Right forelimb (tissue), 1 donor: ENCODE data around the gene SLC5A10.

ENCODE experiments used
- DNase-seq: peaks from one replicate; pipeline ENCODE4 v3.0.0-alpha.2; 2018

The SLC5A10 gene

GRCh38 chr17:18987230-18987610 lies 35.3 kb downstream of the SLC5A10 start:
- no peak for DNase-seq

- no peak for DNase-seq
Measured at GRCh38 chr17:18987862-18988545, 36.0 kb downstream of the SLC5A10 start.

- DNase-seq = no peak
Measured at GRCh38 chr17:18988546-18989173, 36.7 kb downstream of the SLC5A10 start.

GRCh38 chr17:18990331-18990730 lies 38.4 kb downstream of the SLC5A10 start:
- no peak for DNase-seq

- DNase-seq = no peak
Measured at GRCh38 chr17:18991531-18992315, 39.8 kb downstream of the SLC5A10 start.

GRCh38 chr17:18992454-18993130 lies 40.6 kb downstream of the SLC5A10 start:
- no peak for DNase-seq

- DNase-seq = no peak
Measured at GRCh38 chr17:18993905-18994526, 42.1 kb downstream of the SLC5A10 start.

GRCh38 chr17:18994631-18995030 lies 42.7 kb downstream of the SLC5A10 start:
- no peak for DNase-seq

- DNase-seq = no peak
Measured at GRCh38 chr17:18995220-18995619, 43.3 kb downstream of the SLC5A10 start.

GRCh38 chr17:18996458-18996857 lies 44.5 kb downstream of the SLC5A10 start:
- DNase-seq = no peak

- no peak for DNase-seq
Measured at GRCh38 chr17:18997650-18998196, 45.8 kb downstream of the SLC5A10 start.

GRCh38 chr17:18999394-18999793 lies 47.4 kb downstream of the SLC5A10 start:
- no peak for DNase-seq

- no peak for DNase-seq
Measured at GRCh38 chr17:18999911-19000310, 47.9 kb downstream of the SLC5A10 start.

- no peak for DNase-seq
Measured at GRCh38 chr17:19000531-19001325, 48.8 kb downstream of the SLC5A10 start.

GRCh38 chr17:19001907-19002590 lies 50.1 kb downstream of the SLC5A10 start:
- DNase-seq = no peak

- no peak for DNase-seq
Measured at GRCh38 chr17:19002805-19003542, 51.0 kb downstream of the SLC5A10 start.

GRCh38 chr17:19003543-19004420 lies 51.8 kb downstream of the SLC5A10 start:
- DNase-seq = peak; percentile 59

GRCh38 chr17:19004421-19005136 lies 52.6 kb downstream of the SLC5A10 start, which contains the start of gene FAM83G:
Gene FAM83G (minus strand): TSS chr17:19004764. CDS start chr17:19004041, 723 bp downstream.
- DNase-seq = no peak
